Astrocyte of the hippocampus (primary cell): ENCODE data around the gene FAAP20.
A peak's percentile ranks its signal among the peaks of the same experiment; 100 is the strongest.

Experiments used
- DNase-seq: peaks from one replicate; pipeline ENCODE4 v3.0.0; 2011; ENCODE audit warnings: low read depth, low spot score

FAAP20 gene, protein sequence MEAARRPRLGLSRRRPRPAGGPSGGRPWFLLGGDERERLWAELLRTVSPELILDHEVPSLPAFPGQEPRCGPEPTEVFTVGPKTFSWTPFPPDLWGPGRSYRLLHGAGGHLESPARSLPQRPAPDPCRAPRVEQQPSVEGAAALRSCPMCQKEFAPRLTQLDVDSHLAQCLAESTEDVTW

DNA sequence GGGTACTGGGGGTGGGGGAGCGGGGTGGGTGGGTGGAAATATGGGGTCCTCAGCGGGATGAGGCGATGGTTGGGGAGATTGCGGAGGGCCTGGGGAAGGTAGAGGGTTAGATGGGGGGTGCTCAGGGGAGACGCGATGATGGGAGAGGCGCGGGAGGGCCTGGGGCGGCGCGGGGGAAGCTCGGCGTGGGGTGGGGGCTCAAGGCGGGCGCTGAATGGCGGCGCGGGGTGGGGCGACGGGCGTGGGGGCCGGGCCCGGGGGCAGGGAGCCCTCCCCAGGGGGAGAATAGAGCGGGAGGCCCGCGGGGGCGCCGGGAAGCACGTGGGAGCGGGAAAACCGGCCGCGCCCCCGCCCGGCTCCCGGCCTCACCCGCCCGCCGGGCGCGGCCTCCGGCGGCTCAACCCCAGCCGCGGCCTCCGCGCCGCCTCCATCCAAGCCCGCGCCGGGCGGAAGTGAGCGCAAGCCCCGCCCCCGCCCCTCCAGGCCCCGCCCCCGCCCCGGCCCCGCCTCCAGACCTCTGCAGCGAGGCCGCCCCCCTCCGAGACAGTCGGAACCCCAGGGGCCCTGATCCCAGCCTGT, at the start of gene FAAP20:
Gene FAAP20, minus strand, starts transcription at position 454 of the 579 bp plus-strand sequence. Its CDS starts 23 bp downstream, at position 431.
- peak; percentile 85 for DNase-seq

GRCh38 chr1:2242814-2243725, 48.5 kb upstream of the FAAP20 start:
- no peak for DNase-seq

GRCh38 chr1:2241820-2242219, 47.2 kb upstream of the FAAP20 start:
- no peak for DNase-seq

GRCh38 chr1:2240270-2241156, 45.9 kb upstream of the FAAP20 start:
- DNase-seq = peak; percentile 83

GRCh38 chr1:2239384-2239985, 44.9 kb upstream of the FAAP20 start:
- no peak for DNase-seq

DNA sequence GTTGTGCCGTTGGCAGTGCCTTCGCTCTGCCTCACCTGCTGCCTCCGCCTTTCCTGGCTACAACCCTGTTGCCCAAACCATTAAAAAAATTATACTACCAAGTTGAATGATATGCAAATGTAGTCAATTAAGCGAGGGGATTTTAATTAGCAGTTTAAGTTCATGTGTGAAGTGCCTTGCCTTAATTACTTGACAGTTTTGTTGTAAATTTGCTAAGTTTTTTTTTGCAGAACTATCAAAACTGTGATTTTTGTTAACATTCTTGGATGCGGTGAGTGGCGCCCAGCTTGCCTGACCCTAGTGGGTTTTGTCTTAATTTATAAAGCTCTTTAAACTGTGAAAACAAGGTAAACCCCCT, 44.4 kb upstream of the FAAP20 start:
- DNase-seq = no peak

DNA sequence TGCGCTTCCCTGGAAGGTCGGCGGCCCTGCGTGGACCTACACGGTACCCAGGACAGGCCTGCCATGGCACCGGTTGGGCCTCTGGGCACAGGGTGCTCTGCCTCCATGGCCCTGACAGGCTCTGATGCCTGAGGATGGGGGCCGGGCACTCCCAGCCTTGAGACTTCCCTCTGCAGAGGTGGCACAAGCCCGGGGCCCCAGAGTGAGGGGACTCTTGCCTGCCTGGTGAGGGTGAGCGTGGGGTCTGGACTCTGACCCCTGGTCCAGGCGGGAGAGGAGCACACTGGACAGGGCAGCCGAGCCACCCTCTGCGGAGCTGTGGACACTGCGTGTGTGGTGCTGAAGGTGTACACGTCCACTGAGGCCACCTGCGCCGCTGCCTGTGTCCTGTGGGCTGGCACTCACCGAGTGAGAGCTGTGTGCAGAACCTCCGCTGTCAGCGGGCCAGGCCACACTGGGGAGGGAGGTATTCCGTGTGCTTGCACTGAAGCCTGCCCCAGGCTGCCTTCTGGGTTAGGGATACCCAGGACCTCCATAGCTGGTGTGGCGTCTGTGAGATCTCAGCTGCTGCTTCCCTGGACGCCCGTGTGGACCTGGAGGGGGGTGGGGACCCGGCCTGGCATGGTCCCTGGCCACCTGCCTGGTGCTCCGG, 43.9 kb upstream of the FAAP20 start:
- DNase-seq = no peak

DNA sequence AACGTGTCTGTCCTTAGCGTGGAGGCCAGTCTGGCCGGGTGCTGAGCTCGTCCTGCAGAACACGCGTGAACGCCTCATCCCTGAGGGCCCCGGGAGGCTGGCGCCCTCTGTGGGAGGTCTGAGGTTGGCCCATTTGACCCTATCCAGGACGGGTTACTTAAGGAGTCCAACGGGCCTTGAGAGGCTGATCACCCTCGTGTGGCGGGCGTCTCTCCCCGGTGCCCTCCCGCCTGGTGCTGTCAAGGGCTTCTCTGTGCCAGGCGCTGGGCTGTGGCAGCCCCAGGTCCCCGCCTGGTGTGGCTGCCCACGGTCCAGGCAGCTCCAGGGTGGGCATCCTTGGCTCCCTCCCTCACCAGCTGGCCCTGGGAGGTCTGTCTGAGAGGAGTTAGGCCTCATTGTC, 43.2 kb upstream of the FAAP20 start:
- DNase-seq = no peak

DNA sequence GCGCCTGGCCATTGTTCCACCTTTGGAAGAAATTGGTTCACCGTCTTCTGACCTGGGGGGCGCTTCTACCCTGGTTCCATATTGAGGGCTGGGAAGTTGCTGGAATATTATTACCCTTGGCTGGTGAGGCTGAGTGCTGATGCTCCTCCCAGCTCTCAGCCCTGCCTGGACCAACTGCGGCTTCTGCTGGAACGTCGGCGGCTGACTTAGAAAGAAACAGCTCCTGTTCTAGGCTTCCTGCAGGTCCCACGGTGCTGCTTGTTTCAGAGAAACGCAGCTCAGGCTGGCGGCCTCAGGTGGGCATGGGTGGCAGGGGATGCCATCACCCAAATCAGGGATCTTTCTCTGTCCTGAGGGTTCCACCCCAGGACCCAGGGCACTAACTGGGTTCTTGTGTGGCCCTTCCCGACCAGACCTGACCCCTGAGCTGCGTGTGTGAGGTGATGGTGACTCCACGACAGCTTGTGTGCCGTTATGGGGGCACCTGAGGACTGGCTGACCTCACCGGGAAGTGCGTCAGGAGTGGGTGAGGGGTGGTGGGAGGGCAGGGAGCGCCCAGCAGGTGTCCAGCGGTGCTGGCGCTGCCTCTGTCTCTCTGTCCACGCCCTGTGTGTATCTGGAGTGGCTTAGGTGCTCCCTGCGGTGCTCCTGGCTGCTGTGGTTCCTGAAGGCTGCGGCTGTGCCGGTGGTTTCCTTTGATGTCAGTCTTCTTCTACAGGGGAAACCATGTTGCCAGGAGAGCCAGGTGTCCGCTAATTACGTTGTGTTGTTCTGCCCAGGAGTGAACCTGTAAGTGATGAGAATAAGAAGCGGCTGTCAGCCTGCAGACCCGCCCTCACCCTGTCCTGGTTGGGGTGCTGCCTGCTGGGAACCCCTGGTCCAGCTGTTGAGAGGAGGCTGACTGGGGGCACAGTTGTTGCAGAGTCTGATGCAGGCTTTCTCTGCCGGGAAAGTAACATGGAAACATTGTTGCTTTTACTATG, 42.4 kb upstream of the FAAP20 start:
- no peak for DNase-seq

DNA sequence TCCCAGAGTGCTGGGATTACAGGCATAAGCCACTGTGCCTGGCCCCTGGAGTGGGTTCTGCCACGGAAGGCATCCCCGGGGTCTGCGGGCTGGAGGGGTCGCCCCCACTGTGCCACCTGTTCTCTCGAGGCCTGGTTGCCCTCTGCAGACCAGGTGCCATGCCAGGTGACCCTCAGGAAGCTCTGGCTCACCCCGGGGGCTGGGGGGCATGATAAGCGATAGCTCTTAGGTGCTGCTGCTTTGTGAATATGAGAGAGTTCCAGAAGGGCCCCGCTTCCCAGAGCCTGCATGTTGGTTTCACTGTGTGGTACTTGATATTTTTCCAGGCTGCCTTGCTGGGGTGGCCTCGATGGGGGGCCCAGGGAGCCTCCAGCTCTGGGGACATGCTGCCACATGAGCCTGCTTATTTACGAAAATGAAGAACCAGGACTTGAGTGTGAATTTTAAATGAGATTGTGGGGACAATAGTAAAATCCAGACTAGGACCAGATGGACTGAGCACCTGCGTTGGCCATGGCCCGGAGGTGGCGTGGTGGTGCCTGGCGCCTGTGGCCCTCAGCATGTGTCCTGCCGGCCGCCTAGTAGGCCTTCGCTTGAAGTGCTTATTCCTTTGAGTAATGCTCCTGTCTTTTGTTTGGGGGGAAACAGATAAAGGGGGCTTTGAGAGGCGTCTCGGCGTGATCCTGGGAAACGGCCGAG, 40.9 kb upstream of the FAAP20 start:
- DNase-seq = no peak

DNA sequence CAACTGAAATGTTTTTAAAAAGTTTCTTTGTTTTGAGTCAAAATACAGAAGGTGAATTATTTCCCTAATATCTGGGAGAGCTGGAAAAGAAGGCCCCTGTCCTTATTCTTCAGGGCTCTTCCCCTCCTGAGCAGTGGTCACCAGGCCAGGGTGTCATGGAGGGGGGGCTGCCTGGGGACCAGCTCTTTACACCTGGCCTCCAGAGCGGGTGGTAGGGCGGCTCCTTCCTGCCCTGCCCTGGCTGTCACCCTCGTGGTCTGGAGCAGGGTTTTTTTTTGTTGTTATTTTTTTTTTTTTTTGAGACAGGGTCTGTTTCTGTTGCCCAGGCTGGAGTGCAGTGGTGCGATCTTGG, 40.2 kb upstream of the FAAP20 start:
- DNase-seq = no peak

DNA sequence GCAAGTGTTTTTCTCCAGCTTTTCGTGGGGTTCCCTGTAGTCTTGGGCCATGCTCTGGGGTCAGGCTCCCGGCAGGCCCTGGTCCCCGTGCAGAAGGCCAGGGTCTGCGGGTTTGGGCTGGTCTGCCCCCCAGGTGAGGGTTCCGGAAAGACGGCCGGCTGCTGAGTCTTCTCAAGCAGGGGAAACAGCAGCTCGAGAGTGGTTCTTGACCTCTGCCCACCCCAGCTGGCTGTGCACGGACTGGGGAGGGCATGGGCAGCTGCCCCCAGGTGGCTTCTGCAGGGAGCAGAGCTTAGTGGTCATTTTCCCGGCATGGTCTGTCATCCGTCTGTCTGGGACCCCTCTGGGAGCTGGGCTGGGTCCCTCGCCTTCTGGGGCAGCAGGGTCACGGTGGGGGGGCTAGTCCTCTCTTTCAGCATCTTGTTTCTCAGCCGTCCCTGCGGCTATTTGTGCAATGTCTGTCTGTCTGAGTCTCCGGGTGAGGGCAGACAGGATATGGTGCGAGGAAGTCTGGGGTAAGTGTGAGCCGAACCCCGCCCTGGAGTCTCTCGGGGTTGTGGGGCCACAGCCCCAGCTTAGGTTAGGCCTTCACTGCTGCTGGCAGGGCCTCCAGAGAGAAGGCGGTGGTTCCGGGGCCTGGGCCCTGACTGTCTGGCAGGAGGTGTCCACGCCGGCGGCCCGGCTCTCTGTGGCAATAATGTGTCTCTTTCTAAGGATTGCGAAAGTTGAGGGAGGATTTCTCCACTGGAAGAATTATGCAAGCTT, 39.6 kb upstream of the FAAP20 start:
- DNase-seq = peak; percentile 57

- no peak for DNase-seq
Observed at GRCh38 chr1:2233468-2233867, 38.9 kb upstream of the FAAP20 start.

- no peak for DNase-seq
Observed at GRCh38 chr1:2232916-2233438, 38.4 kb upstream of the FAAP20 start.

DNA sequence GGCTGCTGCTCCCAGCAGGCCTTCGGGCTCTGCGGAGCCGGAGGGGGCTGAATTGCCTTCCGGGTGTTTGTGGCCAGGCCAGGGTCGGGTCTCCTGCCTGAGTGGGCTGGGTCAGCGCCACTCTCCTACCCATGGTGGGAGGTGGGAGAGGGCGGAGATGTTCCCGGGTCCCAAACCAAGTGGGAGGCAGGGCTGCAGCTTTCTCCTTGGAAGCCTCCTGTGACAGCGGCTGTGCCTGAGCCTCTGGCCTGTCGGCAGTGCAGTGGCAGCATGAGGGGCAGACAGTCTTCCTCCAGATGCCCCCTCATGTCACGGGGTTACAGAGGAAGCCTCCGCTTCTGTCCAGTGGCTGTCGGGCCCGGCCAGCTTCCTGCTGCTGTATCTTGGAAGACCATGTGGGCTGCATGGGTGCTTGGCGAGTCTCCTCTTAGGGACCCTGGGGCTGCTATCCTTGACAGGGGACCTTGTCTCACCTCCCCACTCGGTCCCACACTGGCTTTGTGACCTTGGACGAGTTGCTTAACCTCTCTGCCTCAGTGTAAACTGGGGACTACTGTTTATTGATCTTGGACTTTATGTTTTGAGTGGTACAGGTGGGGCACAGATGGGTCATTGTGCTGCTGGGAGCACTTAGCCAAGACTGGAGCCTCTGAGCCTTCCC, 37.8 kb upstream of the FAAP20 start:
- no peak for DNase-seq

GRCh38 chr1:2231532-2232254, 37.1 kb upstream of the FAAP20 start:
- peak; percentile 83 for DNase-seq
